Measurements from ENCODE around the gene NUDCD3. TPM values are rescaled to one million over a fixed set of nuclear protein-coding genes. Genes with fewer than 3 reads are reported as not detected.
"Not testable (repeated sequence)": the region's sequence is repeated elsewhere in the genome, so short reads cannot be mapped to it uniquely, and the experiment has no call there.

Gene NUDCD3
- total and polyA plus RNA-seq, 7 donors: 14.3 to 50.5 (median 37.2) TPM

- Histone ChIP-seq H3K36me3 (no peaks in the 10 kb centered on the region), H3K27ac (no peak overlapping the region), H3K9me3 (no peaks in the 10 kb centered on the region), H3K27me3 (no peaks in the 10 kb centered on the region), H3K4me3 (no peak overlapping the region), H3K4me1 (peaks cover 0 to 23% (median 9%) of the 10 kb centered on the region in 4 donors)
- 88 to 93% methylated on average over 10 of the region's 10 CpGs for WGBS, 2 donors
- DNase-seq: no peak
- TF ChIP-seq EP300 (IDR thresholded peaks at IDR 0.05): no peak
- no peak for TF ChIP-seq POLR2A (IDR thresholded peaks at IDR 0.05)
- TF ChIP-seq POLR2AphosphoS5 (IDR thresholded peaks at IDR 0.05): no peak
- TF ChIP-seq CTCF (IDR thresholded peaks at IDR 0.05): no peak
- intact Hi-C loops (cut with DNase I): no loop called here
Measured at GRCh38 chr7:44433255-44434022, 57.0 kb downstream of the NUDCD3 start.

- Histone ChIP-seq H3K4me1 (peaks cover 0 to 23% (median 9%) of the 10 kb centered on the region in 4 donors), H3K36me3 (no peaks in the 10 kb centered on the region), H3K27ac (no peak overlapping the region), H3K27me3 (no peaks in the 10 kb centered on the region), H3K4me3 (no peak overlapping the region), H3K9me3 (no peaks in the 10 kb centered on the region)
- intact Hi-C loops (cut with DNase I): no loop called here
- no peak for DNase-seq
- WGBS, 2 donors: 90 to 93% methylated on average over 6 of the region's 6 CpGs
- no peak for TF ChIP-seq CTCF (IDR thresholded peaks at IDR 0.05)
- TF ChIP-seq POLR2AphosphoS5 (IDR thresholded peaks at IDR 0.05): no peak
Measured at GRCh38 chr7:44432381-44432977, 58.0 kb downstream of the NUDCD3 start.

- Histone ChIP-seq H3K27me3 (no peaks in the 10 kb centered on the region), H3K27ac (no peak overlapping the region), H3K36me3 (peaks cover 0 to 10% (median 5%) of the 10 kb centered on the region in 4 donors), H3K9me3 (no peaks in the 10 kb centered on the region), H3K4me3 (no peak overlapping the region), H3K4me1 (peaks cover 0 to 23% (median 9%) of the 10 kb centered on the region in 4 donors)
- TF ChIP-seq EP300 (IDR thresholded peaks at IDR 0.05) (no peak), CTCF (IDR thresholded peaks at IDR 0.05) (no peak), POLR2AphosphoS5 (IDR thresholded peaks at IDR 0.05) (no peak), POLR2A (IDR thresholded peaks at IDR 0.05) (no peak)
- intact Hi-C loops (cut with DNase I): no loop called here
- WGBS, 2 donors: 67 to 81% methylated on average over 2 of the region's 2 CpGs
- no peak for DNase-seq
Measured at GRCh38 chr7:44431091-44431608, 59.3 kb downstream of the NUDCD3 start.

GRCh38 chr7:44430054-44430453 lies 60.4 kb downstream of the NUDCD3 start:
- Histone ChIP-seq H3K9me3 (no peaks in the 10 kb centered on the region), H3K27me3 (no peaks in the 10 kb centered on the region), H3K27ac (no peak overlapping the region), H3K4me3 (no peak overlapping the region), H3K4me1 (peaks cover 0 to 23% (median 9%) of the 10 kb centered on the region in 4 donors), H3K36me3 (peaks cover 0 to 20% (median 11%) of the 10 kb centered on the region in 4 donors)
- intact Hi-C loops (cut with DNase I): no loop called here
- TF ChIP-seq POLR2AphosphoS5 (IDR thresholded peaks at IDR 0.05): no peak
- no peak for TF ChIP-seq EP300 (IDR thresholded peaks at IDR 0.05)
- no peak for TF ChIP-seq CTCF (IDR thresholded peaks at IDR 0.05)
- no peak for TF ChIP-seq POLR2A (IDR thresholded peaks at IDR 0.05)
- 93 to 96% methylated on average over 4 of the region's 4 CpGs for WGBS, 2 donors
- no peak for DNase-seq

- H3K4me3 ChIP-seq; H3K9me3 ChIP-seq; H3K27ac ChIP-seq; DNase-seq; intact Hi-C loops (cut with DNase I); H3K4me1 ChIP-seq; H3K27me3 ChIP-seq: not testable (repeated sequence)
- peaks cover 0 to 24% (median 11%) of the 10 kb centered on the region in 4 donors for H3K36me3 ChIP-seq
- WGBS, 2 donors: 95 to 97% methylated on average over 2 of the region's 2 CpGs
Measured at GRCh38 chr7:44424762-44425161, 65.7 kb downstream of the NUDCD3 start.

All from sigmoid colon (tissue), 7 donors.